ENCODE results near the gene OTUB2. TPM values are rescaled to one million over a fixed set of nuclear protein-coding genes. Genes with fewer than 3 reads are reported as not detected.

The OTUB2 gene
- total RNA-seq, 1 donor from 2014 or later = 1.1 TPM

- ATAC-seq (no peak), DNase-seq (ENCODE audit: low spot score) (no peak)
These were observed 67.3 kb downstream of the OTUB2 start for GRCh38 chr14:94093418-94093817.

- ATAC-seq (no peak), DNase-seq (ENCODE audit: low spot score) (no peak)
These were observed 71.0 kb downstream of the OTUB2 start for GRCh38 chr14:94097091-94097490.

Other genes with a start within 250 kb of the OTUB2 start
- 0.30 TPM for gene PRIMA1, start 237.9 kb upstream of the OTUB2 start, total RNA-seq
- not detected for gene FAM181A, start 99.0 kb upstream of the OTUB2 start, total RNA-seq
- gene ASB2, start 49.8 kb upstream of the OTUB2 start, total RNA-seq = 0.20 TPM
- not detected for gene CCDC197, start 29.0 kb upstream of the OTUB2 start, total RNA-seq
- gene DDX24, start 54.9 kb downstream of the OTUB2 start, total RNA-seq = 54.2 TPM
- gene IFI27L1, start 55.0 kb downstream of the OTUB2 start, total RNA-seq = 5.9 TPM
- 20.4 TPM for gene IFI27, start 84.4 kb downstream of the OTUB2 start, total RNA-seq
- 1.2 TPM for gene IFI27L2, start 103.3 kb downstream of the OTUB2 start, total RNA-seq
- 0.28 TPM for gene PPP4R4, start 148.0 kb downstream of the OTUB2 start, total RNA-seq

Data from left lobe of liver (tissue), 2 donors.